ENCODE data around the gene SMPDL3A.

SMPDL3A gene

DNA sequence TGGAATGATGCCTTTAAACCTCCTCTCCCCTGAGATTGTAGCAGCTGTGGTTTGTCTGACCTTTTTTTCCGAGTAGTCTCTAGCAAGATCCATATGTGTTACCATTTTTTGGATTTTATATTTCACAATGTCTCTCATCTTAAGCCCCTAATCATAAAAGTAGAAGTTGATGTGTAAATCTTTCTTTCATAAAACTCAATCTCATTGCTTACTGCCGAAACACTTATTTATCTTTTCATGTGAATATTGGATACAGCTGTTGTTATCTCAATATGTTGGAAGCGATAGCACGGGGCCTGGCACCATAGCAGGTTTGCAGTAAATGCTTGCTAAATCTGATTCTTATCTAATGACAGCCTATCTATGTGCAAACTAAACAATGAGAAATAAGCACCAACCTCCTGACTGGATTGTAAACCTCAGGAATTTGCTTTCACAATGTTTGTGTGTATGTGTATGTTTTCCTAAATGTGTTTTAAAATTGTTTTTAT is 14.2 kb downstream of the SMPDL3A start:
- DNase-seq (ENCODE audit: low read depth in 1 of 2, low spot score in 1 of 2) = no peak

GRCh38 chr6:122804962-122805485 is 16.0 kb downstream of the SMPDL3A start:
- no peak for DNase-seq (ENCODE audit: low read depth in 1 of 2, low spot score in 1 of 2)

DNA sequence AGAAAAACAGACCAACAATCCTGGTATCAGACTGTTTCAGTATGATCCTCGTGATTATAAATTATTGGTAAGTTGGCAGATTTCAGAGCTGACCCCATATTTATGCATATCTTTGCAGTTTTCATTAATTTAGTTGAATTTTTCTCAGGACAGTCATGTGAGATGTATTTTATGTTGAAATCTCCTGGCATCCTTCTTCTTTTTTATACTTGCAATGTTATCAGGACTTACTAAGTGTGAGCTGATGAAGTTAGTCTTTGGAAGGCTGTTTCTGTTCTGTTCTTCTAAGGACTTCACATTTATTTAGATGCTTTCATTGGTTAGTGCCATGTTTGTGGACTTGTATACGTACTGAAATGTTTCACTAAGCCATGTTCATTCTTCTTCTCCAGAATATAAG is 17.2 kb downstream of the SMPDL3A start:
- no peak for DNase-seq (ENCODE audit: low read depth in 1 of 2, low spot score in 1 of 2)

DNA sequence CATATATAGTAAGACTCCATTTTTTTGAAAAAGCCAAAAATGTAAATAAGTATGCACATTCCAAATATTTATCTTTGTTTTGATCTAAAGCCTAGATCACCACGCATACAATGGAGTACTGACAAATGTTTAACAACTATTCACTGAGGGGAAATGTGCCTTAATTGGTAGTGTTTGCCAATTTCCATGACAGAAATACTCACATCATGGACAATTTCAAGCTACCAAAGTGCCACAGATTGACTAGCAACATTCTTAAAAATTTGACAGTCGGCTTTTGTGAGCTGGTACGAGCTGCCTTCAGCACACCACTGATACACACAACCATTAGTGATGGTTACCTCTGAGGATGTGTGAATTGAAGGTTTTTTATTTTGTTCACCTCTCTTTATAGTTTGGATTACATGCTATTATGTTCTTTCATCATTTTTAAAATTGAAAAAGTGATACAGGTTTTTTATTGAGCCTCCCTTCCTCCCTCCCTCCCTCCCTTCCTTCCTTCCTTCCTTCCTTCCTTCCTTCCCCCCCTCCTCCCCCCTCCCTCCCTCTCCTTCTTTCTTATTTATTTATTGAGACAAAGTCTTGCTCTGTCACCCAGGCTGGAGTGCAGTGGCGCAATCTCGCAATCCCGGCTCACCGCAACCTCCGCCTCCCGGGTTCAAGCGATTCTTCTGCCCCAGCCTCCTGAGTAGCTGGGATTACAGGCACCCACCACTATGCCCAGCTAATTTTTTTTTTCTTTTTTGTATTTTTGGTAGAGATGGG is 19.2 kb downstream of the SMPDL3A start:
- DNase-seq (ENCODE audit: low read depth in 1 of 2, low spot score in 1 of 2) = no peak

- no peak for DNase-seq (ENCODE audit: low read depth in 1 of 2, low spot score in 1 of 2)
Observed at GRCh38 chr6:122809001-122809400, 19.9 kb downstream of the SMPDL3A start.

GRCh38 chr6:122809691-122810090 is 20.6 kb downstream of the SMPDL3A start:
- DNase-seq (ENCODE audit: low read depth in 1 of 2, low spot score in 1 of 2) = no peak

DNA sequence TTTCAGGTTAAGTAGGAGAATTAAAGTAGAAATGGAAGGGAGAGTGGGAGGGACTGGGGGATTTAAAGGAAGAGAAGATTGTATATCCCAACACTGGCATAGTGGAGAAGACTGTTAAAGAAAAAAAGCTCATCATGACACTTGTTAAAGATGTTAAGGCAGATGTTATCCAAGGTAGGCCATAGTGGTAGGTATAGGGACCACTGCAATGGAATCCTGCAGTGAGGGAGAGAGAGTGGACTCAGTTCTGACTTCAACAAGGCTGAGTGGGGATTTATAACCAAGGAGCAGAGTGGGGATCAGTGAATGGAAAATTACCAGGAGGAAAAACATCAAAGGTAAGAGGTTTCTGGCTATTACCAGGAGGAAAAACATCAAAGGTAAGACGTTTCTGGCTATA is 21.1 kb downstream of the SMPDL3A start:
- DNase-seq (ENCODE audit: low read depth in 1 of 2, low spot score in 1 of 2) = no peak

DNA sequence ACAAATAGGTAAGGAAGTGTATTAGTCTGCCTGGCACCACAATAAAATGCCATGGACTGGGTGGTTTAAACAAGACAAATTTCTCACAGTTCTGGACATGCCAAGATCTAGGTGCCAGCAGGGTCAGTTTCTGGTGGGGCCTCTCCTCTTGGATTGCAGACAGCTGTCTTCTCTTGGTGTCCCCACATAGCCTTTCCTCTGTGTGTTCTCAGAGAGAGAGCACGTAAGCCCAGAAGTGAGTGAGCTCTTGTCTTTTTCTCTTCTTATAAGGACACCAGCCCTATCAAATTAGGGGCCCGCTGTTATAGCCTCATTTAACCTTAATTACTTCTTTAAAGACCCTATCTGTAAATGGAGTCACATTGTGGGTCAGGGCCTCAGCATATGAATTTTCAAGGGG is 28.3 kb downstream of the SMPDL3A start:
- no peak for DNase-seq (ENCODE audit: low read depth in 1 of 2, low spot score in 1 of 2)

- DNase-seq (ENCODE audit: low read depth in 1 of 2, low spot score in 1 of 2) = no peak
Observed at GRCh38 chr6:122817766-122818165, 28.7 kb downstream of the SMPDL3A start.

DNA sequence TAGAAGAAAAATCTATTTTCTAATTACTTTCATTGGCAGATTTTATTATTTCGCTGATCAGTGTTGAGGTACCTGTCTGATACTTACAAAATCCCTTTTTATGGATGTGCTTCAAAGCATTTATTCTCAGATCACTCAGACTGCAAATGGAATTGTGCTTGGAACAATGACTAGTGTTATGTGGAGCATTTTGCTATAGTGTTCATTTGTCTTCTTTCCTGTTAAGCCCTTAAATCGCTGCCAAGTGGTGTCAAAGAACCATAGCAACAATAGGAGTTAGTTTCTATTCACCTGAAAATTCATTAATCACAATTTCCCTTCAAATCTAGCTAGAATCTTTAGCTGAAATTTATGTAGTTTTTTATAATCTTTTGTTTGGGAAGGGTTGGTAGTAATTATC is 29.8 kb downstream of the SMPDL3A start:
- DNase-seq (ENCODE audit: low read depth in 1 of 2, low spot score in 1 of 2) = no peak

GRCh38 chr6:122821095-122821494 is 32.0 kb downstream of the SMPDL3A start:
- no peak for DNase-seq (ENCODE audit: low read depth in 1 of 2, low spot score in 1 of 2)

GRCh38 chr6:122825163-122825562 is 36.1 kb downstream of the SMPDL3A start:
- DNase-seq (ENCODE audit: low read depth in 1 of 2, low spot score in 1 of 2) = no peak

DNA sequence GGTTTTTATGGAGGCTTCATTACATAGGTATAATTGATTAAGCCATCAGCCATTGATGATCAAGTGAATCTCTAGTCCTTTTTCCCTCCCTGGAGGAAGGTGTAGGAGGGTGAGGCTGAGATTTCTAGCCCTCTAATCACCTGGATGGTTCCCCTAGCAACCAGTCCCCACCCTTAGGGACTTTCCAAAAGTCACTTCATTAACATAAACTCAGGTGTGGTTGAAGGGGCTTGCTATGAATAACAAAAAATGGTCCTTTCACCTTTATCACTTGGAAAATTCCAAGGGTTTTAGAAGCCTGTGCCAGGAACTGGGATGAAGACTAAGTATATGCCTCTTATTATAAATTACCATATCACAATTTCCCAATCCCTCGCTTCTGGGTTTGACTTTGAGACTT is 40.4 kb downstream of the SMPDL3A start:
- DNase-seq (ENCODE audit: low read depth in 1 of 2, low spot score in 1 of 2) = no peak

GRCh38 chr6:122831511-122831910 is 42.5 kb downstream of the SMPDL3A start:
- no peak for DNase-seq (ENCODE audit: low read depth in 1 of 2, low spot score in 1 of 2)

DNA sequence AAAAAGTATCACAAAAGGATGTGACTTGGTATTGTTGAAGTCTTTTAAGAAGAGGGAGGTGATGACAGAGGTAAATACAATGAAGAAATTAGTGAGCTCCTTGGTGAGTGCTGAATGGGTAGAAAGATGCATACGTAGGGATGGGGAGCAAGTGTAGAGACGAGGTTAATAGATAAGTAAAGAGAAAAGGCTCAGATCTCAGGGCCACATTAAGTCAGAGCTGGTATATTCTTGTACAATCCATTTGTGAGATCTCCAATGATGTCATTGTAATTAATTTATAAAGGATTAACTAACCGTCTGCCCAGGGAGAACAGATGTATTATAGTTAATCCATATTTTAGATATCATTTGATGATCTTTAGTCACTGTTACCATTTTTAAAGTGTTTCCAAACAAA is 43.4 kb downstream of the SMPDL3A start:
- no peak for DNase-seq (ENCODE audit: low read depth in 1 of 2, low spot score in 1 of 2)

DNA sequence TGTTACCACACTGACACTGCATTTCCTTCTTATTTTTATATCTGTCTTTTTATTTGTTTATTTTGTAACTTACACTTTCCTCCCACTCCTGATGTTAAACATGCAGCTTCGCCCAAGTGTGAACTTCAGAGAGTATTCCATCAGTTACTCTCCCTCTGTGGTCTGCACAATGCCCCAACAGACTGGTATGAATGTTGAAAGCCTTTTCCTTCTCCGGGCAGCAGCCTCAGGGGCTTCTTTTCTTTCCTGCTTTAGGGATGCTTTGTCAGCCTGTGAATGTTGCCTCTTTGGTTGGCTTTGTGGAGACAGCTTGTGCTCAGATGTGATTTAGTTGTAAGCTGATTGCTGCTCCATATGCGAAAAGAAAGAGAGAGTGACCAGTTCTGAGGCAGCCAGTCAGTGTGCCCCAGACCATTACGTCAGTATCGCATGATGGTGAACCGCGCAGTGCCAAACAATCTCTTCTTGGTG is 44.0 kb downstream of the SMPDL3A start:
- DNase-seq (ENCODE audit: low read depth in 1 of 2, low spot score in 1 of 2) = no peak

DNA sequence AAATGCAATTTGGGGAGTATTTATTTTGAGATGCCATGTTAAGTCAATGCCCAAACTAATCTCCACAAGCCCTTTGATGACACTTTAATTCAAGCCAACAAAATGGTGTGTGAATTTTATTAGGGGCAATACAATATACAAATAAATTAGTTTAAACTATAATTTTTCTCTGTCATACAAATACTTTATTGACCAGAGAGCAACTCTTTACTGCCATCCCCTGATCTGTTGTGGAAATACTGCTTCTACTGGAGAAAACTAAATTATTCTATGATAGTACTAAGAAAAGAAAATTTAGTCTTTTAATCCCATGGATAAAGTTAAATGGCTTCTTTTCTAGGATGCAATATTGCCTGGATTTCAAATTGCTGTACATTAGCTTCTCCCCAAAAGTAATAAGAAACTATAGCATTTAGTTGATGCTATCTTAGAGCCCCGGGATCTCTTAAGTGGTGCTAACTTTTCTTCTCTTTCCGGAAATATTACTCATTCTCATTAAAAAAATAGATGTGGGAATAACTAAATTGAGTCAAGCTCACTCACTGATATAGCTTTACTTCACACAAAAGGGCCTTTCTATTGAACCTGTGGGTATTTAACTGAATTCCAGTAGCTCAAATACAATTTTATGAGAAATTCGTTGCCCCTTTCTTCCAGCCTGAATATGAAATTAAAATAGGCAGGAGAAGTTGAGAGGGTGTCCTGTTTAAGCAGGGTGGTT is 49.2 kb downstream of the SMPDL3A start:
- DNase-seq (ENCODE audit: low read depth in 1 of 2, low spot score in 1 of 2) = no peak

- peak in 1 of 2 donors; percentile 39 for DNase-seq (ENCODE audit: low read depth in 1 of 2, low spot score in 1 of 2)
Observed at GRCh38 chr6:122839472-122839871, 50.4 kb downstream of the SMPDL3A start.

DNA sequence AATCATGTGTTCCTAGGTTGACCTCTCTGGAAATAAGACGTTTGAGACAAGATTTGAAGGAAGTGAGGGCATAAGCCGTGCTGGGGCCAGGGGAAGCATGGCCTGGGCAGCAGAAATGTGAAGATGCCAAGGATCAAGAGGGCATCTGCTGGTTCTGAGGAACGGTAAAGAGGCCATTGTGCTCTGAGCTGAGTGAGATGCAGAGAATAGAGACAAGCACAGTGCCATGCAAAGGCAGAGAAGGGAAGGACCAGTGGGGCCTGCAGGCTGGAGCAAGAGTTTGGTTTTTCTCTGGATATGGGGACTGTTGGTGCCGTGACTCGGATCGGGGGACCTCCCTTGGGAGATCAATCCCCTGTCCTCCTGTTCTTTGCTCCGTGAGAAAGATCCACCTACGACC is 50.8 kb downstream of the SMPDL3A start:
- no peak for DNase-seq (ENCODE audit: low read depth in 1 of 2, low spot score in 1 of 2)

GRCh38 chr6:122845464-122845863 is 56.4 kb downstream of the SMPDL3A start:
- no peak for DNase-seq (ENCODE audit: low read depth in 1 of 2, low spot score in 1 of 2)

- no peak for DNase-seq (ENCODE audit: low read depth in 1 of 2, low spot score in 1 of 2)
Observed at GRCh38 chr6:122845916-122846612, 57.0 kb downstream of the SMPDL3A start.
